Naive thymus-derived CD4-positive, alpha-beta T cell (primary cell): ENCODE data around the gene CCDC47. TPM values are rescaled to one million over a fixed set of nuclear protein-coding genes. Genes with fewer than 3 reads are reported as not detected.

Experiments
- ATAC-seq: fragments of 150-1000 bp; cut with Tn5 transposase; 2 replicates; pipeline ENCODE4 v1.10.0; 2021; ENCODE audit warnings: mild to moderate bottlenecking, moderate library complexity
- CTCF ChIA-PET: fragments of 350-600 bp; sonication (Branson Sonifier 250); formaldehyde crosslinking; loops from one replicate; lab custom pipeline; 2021; ENCODE audit warnings: antibody characterized with exemption; lab: Charles Lee
- POLR2A ChIA-PET: fragments of 350-600 bp; sonication (Branson Sonifier 250); formaldehyde crosslinking; loops from one replicate; lab custom pipeline; 2021; ENCODE audit warnings: antibody characterized with exemption, inconsistent platforms; lab: Charles Lee
- DNase-seq, 9 donors: peaks; one replicate each; pipeline versions ENCODE4 v3.0.0 to v3.0.0-alpha.2; 2020 to 2022; ENCODE audit warnings: mixed read lengths in 1 of 9
- H3K27ac ChIP-seq: one replicate; pipeline ENCODE4 v1.7.0; 2013; ENCODE audit warnings: mild to moderate bottlenecking, low read depth, low read length, moderate library complexity
- H3K27me3 ChIP-seq, 2 donors: one replicate each; pipeline ENCODE4 v1.7.0; 2013; ENCODE audit warnings: low read length in 2 of 2, mild to moderate bottlenecking in 2 of 2, moderate library complexity in 2 of 2; ENCODE audit not compliant: control insufficient read depth in 2 of 2, insufficient read depth in 2 of 2
- H3K36me3 ChIP-seq, 3 experiments: 1 replicate in 2 of 3; 2 replicates in 1 of 3; pipeline ENCODE4 v1.7.0; 2013; ENCODE audit warnings: low read length in 3 of 3, mild to moderate bottlenecking in 3 of 3, moderate library complexity in 1 of 3; ENCODE audit not compliant: insufficient read depth in 3 of 3, control insufficient read depth in 2 of 3
- H3K4me1 ChIP-seq, 2 donors: one replicate each; pipeline ENCODE4 v1.7.0; 2013; ENCODE audit warnings: low read length in 2 of 2, mild to moderate bottlenecking in 2 of 2, moderate library complexity in 1 of 2; ENCODE audit not compliant: control insufficient read depth in 2 of 2, insufficient read depth in 2 of 2
- H3K4me3 ChIP-seq: 2 replicates; pipeline ENCODE4 v1.7.0; 2013; ENCODE audit warnings: mild to moderate bottlenecking, low read length
- H3K9me3 ChIP-seq, 3 experiments: 1 replicate in 2 of 3; 2 replicates in 1 of 3; pipeline ENCODE4 v1.7.0; 2013; ENCODE audit warnings: low read length in 3 of 3; ENCODE audit not compliant: control insufficient read depth in 2 of 3
- H3K27ac Mint-ChIP-seq, 9 donors: one replicate each; pipeline ENCODE4 v1.8.0; 2020 to 2022; ENCODE audit warnings: mixed read lengths in 9 of 9, mild to moderate bottlenecking in 8 of 9, moderate library complexity in 5 of 9, inconsistent platforms in 2 of 9
- H3K27me3 Mint-ChIP-seq, 5 donors: one replicate each; pipeline ENCODE4 v1.8.0; 2021 to 2022; ENCODE audit warnings: mixed read lengths in 5 of 5, mild to moderate bottlenecking in 1 of 5
- H3K36me3 Mint-ChIP-seq, 5 donors: one replicate each; pipeline ENCODE4 v1.8.0; 2020 to 2022; ENCODE audit warnings: mixed read lengths in 5 of 5, mild to moderate bottlenecking in 3 of 5, inconsistent platforms in 1 of 5
- H3K4me1 Mint-ChIP-seq, 7 donors: one replicate each; pipeline ENCODE4 v1.8.0; 2020 to 2022; ENCODE audit warnings: mixed read lengths in 7 of 7, mild to moderate bottlenecking in 3 of 7, inconsistent platforms in 1 of 7
- H3K4me3 Mint-ChIP-seq, 10 donors: one replicate each; pipeline ENCODE4 v1.8.0; 2020 to 2022; ENCODE audit warnings: mild to moderate bottlenecking in 10 of 10, mixed read lengths in 10 of 10, moderate library complexity in 6 of 10, inconsistent platforms in 2 of 10
- H3K9me3 Mint-ChIP-seq, 11 donors: one replicate each; pipeline ENCODE4 v1.8.0; 2020 to 2022; ENCODE audit warnings: mixed read lengths in 11 of 11, mild to moderate bottlenecking in 4 of 11, inconsistent platforms in 1 of 11, moderate library complexity in 1 of 11
- intact Hi-C, 2 donors: fragments of 100-400 bp; cut with micrococcal nuclease; formaldehyde crosslinking; loops; one replicate each; pipeline ENCODE4 v1.15.1; 2023
- polyA plus RNA-seq, 2 donors: library from polyadenylated mRNA; unstranded; fragments of 300-500 nt; fragmentation: Illumina TruSeq; gene quantifications; one replicate each; pipeline ENCODE4 v1.2.3, GENCODE V29; 2021
- total RNA-seq, 6 experiments: library from RNA in 5 of 6; stranded (reverse) in 5 of 6; gene quantifications; 1 replicate in 5 of 6; 2 replicates in 1 of 6; pipeline ENCODE4 v1.2.3 and lab custom pipeline; 2021 to 2026

The CCDC47 gene
- total and polyA plus RNA-seq, 7 experiments from 2014 or later = 31.8 to 62.9 (median 34.7) TPM

- ChIA-PET POLR2A (interaction anchor here (0.6 to 6.4 kb wide), 17 partner anchors 7 to 730 kb away, joined by 3 to 117 read pairs (median 6); partner anchors contain the start of genes CEP95, DDX5, LIMD2 and MAP3K3), CTCF (interaction anchor here (0.8 to 0.9 kb wide), 2 partner anchors 41 to 66 kb away, joined by 3 to 4 read pairs; no protein-coding TSS in a partner anchor)
- peaks cover 37 to 85% (median 74%) of the 10 kb centered on the region in 7 donors for H3K4me1 Mint-ChIP-seq
- Histone ChIP-seq H3K27me3 (no peaks in the 10 kb centered on the region), H3K4me3 (peak overlapping the region; percentile 85), H3K27ac (peak overlapping the region; percentile 100), H3K36me3 (peaks cover 0 to 27% (median 0%) of the 10 kb centered on the region in 3 experiments), H3K9me3 (no peaks in the 10 kb centered on the region), H3K4me1 (peaks cover 24 to 43% of the 10 kb centered on the region in 2 donors)
- H3K36me3 Mint-ChIP-seq = peaks cover 0 to 40% (median 9%) of the 10 kb centered on the region in 5 donors
- H3K9me3 Mint-ChIP-seq = peaks cover 0 to 6% (median 0%) of the 10 kb centered on the region in 11 donors
- DNase-seq (no peak), ATAC-seq (no peak)
- peak overlapping the region; percentile 91 to 99 (median 98) for H3K4me3 Mint-ChIP-seq
- H3K27ac Mint-ChIP-seq = peak overlapping the region; percentile 97 to 100 (median 99)
- intact Hi-C loops = loop anchor here (2.0 to 10.0 kb wide), 3 partner anchors 17 to 351 kb away; partner anchors contain the start of gene ICAM2 (in 1 of the 2)
- H3K27me3 Mint-ChIP-seq = peaks cover 0 to 7% (median 0%) of the 10 kb centered on the region in 5 donors
Measured at GRCh38 chr17:63775420-63775819, 2.0 kb upstream of the CCDC47 start.

DNA sequence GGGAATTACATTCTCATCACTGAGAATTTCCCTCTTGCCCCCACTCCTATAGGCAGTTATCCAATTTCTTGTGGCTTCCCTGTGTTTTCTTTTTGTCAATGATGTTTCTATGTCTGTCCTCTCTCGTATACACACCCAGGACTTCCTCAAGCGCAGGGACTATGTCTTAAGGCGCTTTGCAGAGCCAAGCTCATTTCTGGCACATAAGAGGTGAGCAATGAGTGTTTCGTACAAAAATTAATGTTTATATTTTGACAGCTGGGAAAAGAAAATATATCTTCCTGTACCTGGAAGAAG, 1.5 kb upstream of the CCDC47 start:
- CTCF ChIA-PET = interaction anchor here (0.8 to 2.7 kb wide), 3 partner anchors 33 to 65 kb away, joined by 3 to 11 read pairs (median 4); no protein-coding TSS in a partner anchor
- peak overlapping the region; percentile 97 to 100 (median 99) for H3K27ac Mint-ChIP-seq
- H3K4me1 ChIP-seq = peaks cover 24 to 46% of the 10 kb centered on the region in 2 donors
- peaks cover 0 to 40% (median 10%) of the 10 kb centered on the region in 5 donors for H3K36me3 Mint-ChIP-seq
- POLR2A ChIA-PET = interaction anchor here (0.6 to 6.4 kb wide), 21 partner anchors 8 to 731 kb away, joined by 3 to 117 read pairs (median 6); partner anchors contain the start of genes CEP95, DDX5, LIMD2 and MAP3K3
- peaks cover 37 to 85% (median 74%) of the 10 kb centered on the region in 7 donors for H3K4me1 Mint-ChIP-seq
- peak overlapping the region; percentile 85 for H3K4me3 ChIP-seq
- peaks cover 0 to 7% (median 0%) of the 10 kb centered on the region in 5 donors for H3K27me3 Mint-ChIP-seq
- H3K36me3 ChIP-seq = peaks cover 0 to 26% (median 0%) of the 10 kb centered on the region in 3 experiments
- peak overlapping the region; percentile 100 for H3K27ac ChIP-seq
- H3K9me3 Mint-ChIP-seq = peaks cover 0 to 6% (median 0%) of the 10 kb centered on the region in 11 donors
- ATAC-seq (no peak), DNase-seq (peak in 2 of 9 donors; percentile 25 to 28)
- H3K4me3 Mint-ChIP-seq = peak overlapping the region; percentile 91 to 99 (median 98)
- H3K9me3 ChIP-seq = no peaks in the 10 kb centered on the region
- no peaks in the 10 kb centered on the region for H3K27me3 ChIP-seq
- intact Hi-C loops = loop anchor here (1.0 to 10.0 kb wide), 6 partner anchors 18 to 370 kb away; partner anchors contain the start of genes ICAM2 (in 2 of the 2) and CYB561 (in 1 of the 2)

DNA sequence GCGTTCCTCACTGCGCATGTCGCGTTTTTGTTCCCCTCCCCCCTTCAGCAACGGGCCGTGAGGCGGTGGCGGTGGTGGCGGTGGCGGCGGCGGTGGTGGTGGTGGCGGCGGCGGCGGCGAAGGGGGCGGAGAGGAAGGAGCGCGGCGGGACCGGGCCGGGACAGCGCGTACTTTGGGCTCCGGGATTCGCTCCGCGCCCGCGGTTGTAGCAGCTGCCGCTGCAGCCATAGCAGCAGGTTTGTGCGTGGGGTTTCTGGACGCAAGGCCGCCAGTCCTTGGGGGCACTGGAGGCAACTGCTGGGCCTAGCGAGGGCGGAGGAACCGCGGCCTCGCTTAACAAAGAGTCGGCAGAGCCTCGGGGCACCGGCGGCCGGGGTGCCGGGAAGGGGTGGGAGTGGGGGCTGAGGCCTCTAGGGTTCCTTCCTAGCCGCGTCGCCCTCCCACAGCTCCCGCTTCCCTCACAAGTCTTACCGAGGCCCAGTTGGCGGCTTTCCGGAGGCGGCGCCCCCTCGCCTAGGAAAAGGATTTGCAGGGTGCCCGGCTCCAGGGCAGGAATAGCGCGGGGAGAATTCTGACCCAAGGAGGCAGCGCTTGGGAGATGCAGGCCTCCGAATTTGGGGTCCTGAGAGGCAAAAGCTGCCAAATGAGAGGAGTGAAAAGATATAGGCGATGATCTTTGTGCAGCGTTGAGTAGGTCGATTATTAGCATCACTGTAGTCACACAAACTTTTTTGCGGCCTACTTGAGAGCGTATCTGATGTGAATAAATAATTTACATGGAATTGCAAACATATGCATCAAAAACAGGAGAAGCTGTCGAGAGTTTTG, 958 bp upstream of the CCDC47 start, which contains the start of gene DDX42:
DDX42 (plus strand) TSS at position 30 of the 828 bp plus-strand sequence. CDS start 12,880 bp downstream, outside the sequence.
- ATAC-seq (no peak), DNase-seq (peak in 6 of 9 donors; percentile 13 to 92 (median 53))
- H3K27me3 ChIP-seq = no peaks in the 10 kb centered on the region
- Mint-ChIP-seq H3K36me3 (peaks cover 0 to 35% (median 6%) of the 10 kb centered on the region in 5 donors), H3K4me1 (peaks cover 32 to 84% (median 68%) of the 10 kb centered on the region in 7 donors), H3K9me3 (peaks cover 0 to 6% (median 0%) of the 10 kb centered on the region in 11 donors), H3K27ac (peak within 1 kb of the TSS; percentile 97 to 100 (median 99)), H3K27me3 (peaks cover 0 to 7% (median 0%) of the 10 kb centered on the region in 5 donors), H3K4me3 (peak within 1 kb of the TSS; percentile 91 to 99 (median 98))
- no peaks in the 10 kb centered on the region for H3K9me3 ChIP-seq
- H3K4me3 ChIP-seq = peak within 1 kb of the TSS; percentile 85
- peaks cover 0 to 20% (median 0%) of the 10 kb centered on the region in 3 experiments for H3K36me3 ChIP-seq
- ChIA-PET CTCF (interaction anchor here (0.8 to 2.7 kb wide), 6 partner anchors 32 to 77 kb away, joined by 3 to 11 read pairs (median 4); no protein-coding TSS in a partner anchor), POLR2A (interaction anchor here (0.7 to 6.4 kb wide), 35 partner anchors 8 to 731 kb away, joined by 3 to 117 read pairs (median 6); partner anchors contain the start of genes CEP95, DDX5, LIMD2 and MAP3K3)
- H3K27ac ChIP-seq = peak within 1 kb of the TSS; percentile 100
- H3K4me1 ChIP-seq = peaks cover 21 to 46% of the 10 kb centered on the region in 2 donors
- intact Hi-C loops = loop anchor here (1.0 to 10.0 kb wide), 6 partner anchors 18 to 371 kb away; partner anchors contain the start of genes ICAM2 (in 2 of the 2) and CYB561 (in 1 of the 2)

GRCh38 chr17:63772801-63773271, 561 bp downstream of the CCDC47 start:
- ChIA-PET POLR2A (interaction anchor here (0.6 to 6.4 kb wide), 28 partner anchors 8 to 733 kb away, joined by 3 to 117 read pairs (median 8); partner anchors contain the start of genes CEP95, DDX5, LIMD2 and PSMC5), CTCF (interaction anchor here (1.3 to 2.7 kb wide), 4 partner anchors 30 to 75 kb away, joined by 4 to 11 read pairs (median 6); no protein-coding TSS in a partner anchor)
- H3K4me1 Mint-ChIP-seq = peaks cover 32 to 83% (median 58%) of the 10 kb centered on the region in 7 donors
- peaks cover 0 to 6% (median 0%) of the 10 kb centered on the region in 11 donors for H3K9me3 Mint-ChIP-seq
- ATAC-seq (no peak), DNase-seq (no peak)
- intact Hi-C loops = loop anchor here (1.0 to 10.0 kb wide), 14 partner anchors 32 to 1284 kb away; partner anchors contain the start of genes FTSJ3 (in 2 of the 2), ICAM2 (in 2 of the 2), MAP3K3 (in 2 of the 2) and PSMC5 (in 2 of the 2)
- H3K4me3 Mint-ChIP-seq = peak overlapping the region; percentile 91 to 99 (median 98)
- H3K4me1 ChIP-seq = peaks cover 21 to 42% of the 10 kb centered on the region in 2 donors
- peaks cover 0 to 7% (median 0%) of the 10 kb centered on the region in 5 donors for H3K27me3 Mint-ChIP-seq
- peak overlapping the region; percentile 100 for H3K27ac ChIP-seq
- H3K4me3 ChIP-seq = peak overlapping the region; percentile 70
- no peaks in the 10 kb centered on the region for H3K9me3 ChIP-seq
- H3K36me3 Mint-ChIP-seq = peaks cover 0 to 30% (median 2%) of the 10 kb centered on the region in 5 donors
- peaks cover 0 to 12% (median 0%) of the 10 kb centered on the region in 3 experiments for H3K36me3 ChIP-seq
- H3K27ac Mint-ChIP-seq = peak overlapping the region; percentile 97 to 100 (median 99)
- no peaks in the 10 kb centered on the region for H3K27me3 ChIP-seq

GRCh38 chr17:63768433-63768832, 5.0 kb downstream of the CCDC47 start:
- H3K36me3 Mint-ChIP-seq = peaks cover 0 to 25% (median 12%) of the 10 kb centered on the region in 5 donors
- no peaks in the 10 kb centered on the region for H3K27me3 ChIP-seq
- ChIA-PET CTCF (interaction anchor here (0.6 kb wide), 1 partner anchor 160 kb away, joined by 3 read pairs; no protein-coding TSS in a partner anchor), POLR2A (interaction anchor here (0.7 to 4.6 kb wide), 7 partner anchors 12 to 72 kb away, joined by 3 to 30 read pairs (median 4); no protein-coding TSS in a partner anchor)
- no peaks in the 10 kb centered on the region for H3K9me3 ChIP-seq
- peaks cover 20 to 74% (median 53%) of the 10 kb centered on the region in 7 donors for H3K4me1 Mint-ChIP-seq
- no peak overlapping the region for H3K27ac ChIP-seq
- peaks cover 0 to 25% (median 10%) of the 10 kb centered on the region in 3 experiments for H3K36me3 ChIP-seq
- H3K4me3 ChIP-seq = no peak overlapping the region
- intact Hi-C loops = no loop called here
- H3K27ac Mint-ChIP-seq = no peak overlapping the region
- H3K9me3 Mint-ChIP-seq = no peaks in the 10 kb centered on the region
- peak overlapping the region in 1 of 10 donors; percentile 2 for H3K4me3 Mint-ChIP-seq
- peaks cover 0 to 13% of the 10 kb centered on the region in 2 donors for H3K4me1 ChIP-seq
- H3K27me3 Mint-ChIP-seq = peaks cover 0 to under 1% (median 0%) of the 10 kb centered on the region in 5 donors
- ATAC-seq (no peak), DNase-seq (no peak)
